Fibroblast of villous mesenchyme (primary cell): Measurements from ENCODE around the gene GNA12. TPM values are rescaled to one million over a fixed set of nuclear protein-coding genes. Genes with fewer than 3 reads are reported as not detected.
A peak's percentile ranks its signal among the peaks of the same experiment; 100 is the strongest.

Experiments used
- DNase-seq: peaks from one replicate; pipeline ENCODE4 v3.0.0-alpha.2; 2010; ENCODE audit warnings: low read depth
- H3K4me3 ChIP-seq: 2 replicates; pipeline ENCODE4 v1.5.1; 2011; ENCODE audit warnings: low read depth, mild to moderate bottlenecking, low read length
- total RNA-seq: library from RNA; depleted of rRNA; stranded (reverse); fragments of >200 nt; gene quantifications from 2 replicates; pipeline ENCODE4 v1.2.3, GENCODE V29; 2012
- TF ChIP-seq, protein P1 (sequence below): IDR thresholded peaks from 2 replicates; pipeline ENCODE4 v1.5.1; 2012; ENCODE audit warnings: low read depth, mild to moderate bottlenecking, low read length; ENCODE audit not compliant: insufficient read depth

Gene GNA12
- total RNA-seq, 1 donor = 46.2 TPM

DNA sequence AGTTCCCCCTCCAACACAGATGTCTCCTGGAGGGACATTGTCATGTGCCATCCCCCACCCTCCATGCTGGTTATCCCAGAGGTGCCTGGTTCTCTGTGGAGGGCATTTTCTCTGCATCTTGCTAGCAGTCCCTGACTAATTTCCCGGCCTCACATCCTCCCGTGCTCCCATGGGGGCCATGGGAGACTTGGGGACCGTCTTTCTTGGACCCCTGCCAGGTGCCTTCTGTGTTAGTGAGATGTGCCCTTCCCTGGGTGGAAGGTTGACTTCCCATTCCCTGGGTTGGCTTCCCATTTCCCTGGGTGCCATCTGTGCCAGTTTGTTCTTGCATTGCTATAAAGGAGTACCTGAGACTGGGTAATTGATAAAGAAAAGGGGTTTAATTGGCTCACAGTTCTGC, 22.5 kb upstream of the GNA12 start:
- TF ChIP-seq, protein P1, sequence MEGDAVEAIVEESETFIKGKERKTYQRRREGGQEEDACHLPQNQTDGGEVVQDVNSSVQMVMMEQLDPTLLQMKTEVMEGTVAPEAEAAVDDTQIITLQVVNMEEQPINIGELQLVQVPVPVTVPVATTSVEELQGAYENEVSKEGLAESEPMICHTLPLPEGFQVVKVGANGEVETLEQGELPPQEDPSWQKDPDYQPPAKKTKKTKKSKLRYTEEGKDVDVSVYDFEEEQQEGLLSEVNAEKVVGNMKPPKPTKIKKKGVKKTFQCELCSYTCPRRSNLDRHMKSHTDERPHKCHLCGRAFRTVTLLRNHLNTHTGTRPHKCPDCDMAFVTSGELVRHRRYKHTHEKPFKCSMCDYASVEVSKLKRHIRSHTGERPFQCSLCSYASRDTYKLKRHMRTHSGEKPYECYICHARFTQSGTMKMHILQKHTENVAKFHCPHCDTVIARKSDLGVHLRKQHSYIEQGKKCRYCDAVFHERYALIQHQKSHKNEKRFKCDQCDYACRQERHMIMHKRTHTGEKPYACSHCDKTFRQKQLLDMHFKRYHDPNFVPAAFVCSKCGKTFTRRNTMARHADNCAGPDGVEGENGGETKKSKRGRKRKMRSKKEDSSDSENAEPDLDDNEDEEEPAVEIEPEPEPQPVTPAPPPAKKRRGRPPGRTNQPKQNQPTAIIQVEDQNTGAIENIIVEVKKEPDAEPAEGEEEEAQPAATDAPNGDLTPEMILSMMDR = no peak
- DNase-seq = no peak
- no peak overlapping the region for H3K4me3 ChIP-seq

DNA sequence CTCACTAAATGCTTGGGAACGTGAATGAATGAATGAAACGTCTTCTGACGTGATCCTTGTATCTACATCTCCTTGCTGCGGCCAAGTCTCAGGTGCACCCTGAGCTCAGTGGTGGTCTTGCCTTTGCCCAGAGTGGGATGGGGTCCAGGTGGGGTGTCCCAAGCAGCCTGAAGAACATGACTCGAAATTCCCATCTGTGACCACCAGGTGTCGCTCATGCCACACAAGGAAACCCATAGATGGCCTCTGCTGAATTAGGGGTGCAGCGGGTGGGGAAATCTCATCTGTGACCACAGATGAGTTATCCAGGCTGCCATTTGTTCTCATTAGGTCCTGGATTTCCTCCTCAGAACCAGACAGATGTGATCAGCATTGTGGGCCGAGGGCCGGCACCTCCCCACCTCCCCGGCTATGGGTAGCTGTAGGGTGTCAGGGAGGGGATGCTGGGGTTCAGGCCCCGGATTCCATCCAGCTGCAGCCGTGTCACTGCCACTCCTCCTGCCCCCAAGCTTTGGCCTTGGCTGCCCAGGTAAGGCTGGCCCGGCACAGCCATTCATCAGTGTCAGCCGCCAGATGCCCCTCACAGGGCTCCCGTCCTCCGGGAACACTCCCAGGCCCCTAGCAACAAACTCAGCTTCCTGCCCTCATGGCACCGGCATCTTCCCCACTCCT, 21.0 kb upstream of the GNA12 start:
- DNase-seq = peak; percentile 74
- H3K4me3 ChIP-seq = no peak overlapping the region
- TF ChIP-seq, protein P1 = peak; percentile 97

DNA sequence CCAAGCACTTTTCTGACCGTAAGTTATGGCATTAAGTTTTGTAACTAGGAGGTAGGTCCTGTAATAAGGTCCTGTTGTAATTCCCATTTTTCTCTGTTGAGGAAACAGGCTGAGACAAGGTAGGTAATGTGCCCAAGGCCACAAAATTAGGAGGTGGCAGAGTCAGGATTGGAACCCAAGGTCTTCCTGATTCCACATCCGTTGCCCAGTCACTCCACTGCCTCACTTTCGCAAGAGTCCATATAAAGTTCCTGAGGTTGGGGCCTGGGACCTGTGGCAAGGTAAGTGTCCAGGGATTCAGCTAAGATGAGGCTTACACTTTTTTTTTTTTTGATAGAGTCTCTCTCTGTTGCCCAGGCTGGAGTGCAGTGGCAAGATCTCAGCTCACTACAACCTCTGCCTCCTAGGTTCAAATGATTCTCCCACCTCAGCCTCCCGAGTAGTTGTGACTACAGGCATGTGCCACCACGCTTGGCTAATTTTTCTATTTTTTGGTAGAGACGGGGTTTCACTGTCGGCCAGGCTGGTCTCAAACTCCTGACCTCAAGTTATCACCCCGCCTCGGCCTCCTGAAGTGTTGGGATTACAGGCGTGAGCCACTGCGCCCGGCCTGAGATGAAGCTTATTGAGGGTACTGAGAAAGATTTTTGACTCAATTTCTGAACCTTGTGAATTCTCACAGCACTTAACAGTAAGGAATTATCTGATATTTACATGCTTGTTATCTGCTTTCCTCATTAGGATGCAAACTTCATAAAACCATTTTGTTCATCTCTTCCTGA, 20.3 kb upstream of the GNA12 start:
- TF ChIP-seq, protein P1 = no peak
- H3K4me3 ChIP-seq = no peak overlapping the region

DNA sequence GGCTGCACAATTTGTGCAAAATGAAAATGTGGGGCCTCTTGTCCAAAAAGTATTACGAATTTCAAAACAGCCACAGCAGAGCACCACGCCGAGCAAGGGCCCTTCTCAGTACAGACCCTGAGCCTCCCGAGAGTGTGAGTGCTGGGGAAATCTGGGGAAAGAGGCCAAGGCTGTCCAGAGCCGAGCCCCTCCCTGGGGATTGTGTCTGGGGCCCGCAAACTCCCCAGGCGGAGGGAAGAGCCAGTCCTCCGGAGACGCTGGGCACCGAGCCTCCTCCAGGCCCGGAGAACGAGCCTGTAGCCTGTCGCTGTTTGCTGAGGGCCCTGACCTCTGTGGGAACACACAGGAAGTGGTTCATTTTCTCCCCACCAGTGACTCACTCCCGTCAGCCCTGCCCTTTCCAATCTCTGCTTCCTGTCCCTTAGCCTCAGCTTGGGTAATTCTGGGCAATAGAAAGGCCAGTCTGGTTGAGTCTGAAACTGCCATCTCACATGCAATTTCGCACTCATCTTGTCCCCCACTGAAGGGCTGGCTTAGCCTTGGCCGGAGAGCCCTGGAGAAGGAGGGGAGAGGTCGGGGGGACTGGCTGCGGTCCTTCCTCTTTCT, 19.5 kb upstream of the GNA12 start:
- TF ChIP-seq, protein P1 = no peak

More for the DNA sequence above, 20.3 kb upstream of the GNA12 start:
- DNase-seq = peak; percentile 50

DNA sequence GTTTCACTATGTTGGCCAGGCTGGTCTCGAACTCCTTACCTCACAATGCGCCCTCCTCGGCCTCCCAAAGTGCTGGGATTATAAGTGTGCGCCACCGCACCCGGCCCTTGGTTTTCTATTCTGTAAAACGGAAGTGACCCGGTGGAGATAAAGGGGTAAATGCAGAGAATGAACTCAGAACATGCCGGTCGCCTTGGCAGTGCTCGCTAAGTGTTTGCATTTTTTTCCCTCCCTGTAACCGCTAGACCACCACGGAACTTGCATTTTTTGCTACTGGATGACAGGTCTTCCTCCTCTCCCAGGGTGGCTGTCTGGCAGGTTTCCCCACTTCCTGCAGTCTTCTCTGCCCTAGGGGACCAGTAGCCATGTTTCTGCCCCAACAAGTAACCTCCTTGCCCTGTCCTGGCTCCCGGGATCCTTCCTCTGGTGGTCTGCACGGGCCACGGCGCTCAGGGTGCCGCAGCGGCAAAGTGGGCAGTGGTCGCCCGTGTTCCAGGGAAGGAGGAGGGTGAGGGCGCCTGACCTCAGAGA, 18.8 kb upstream of the GNA12 start:
- TF ChIP-seq, protein P1 = no peak
- H3K4me3 ChIP-seq = peak overlapping the region; percentile 9
- DNase-seq = peak; percentile 81

More for the DNA sequence above, 19.5 kb upstream of the GNA12 start:
- peak overlapping the region; percentile 9 for H3K4me3 ChIP-seq
- DNase-seq = peak; percentile 98

DNA sequence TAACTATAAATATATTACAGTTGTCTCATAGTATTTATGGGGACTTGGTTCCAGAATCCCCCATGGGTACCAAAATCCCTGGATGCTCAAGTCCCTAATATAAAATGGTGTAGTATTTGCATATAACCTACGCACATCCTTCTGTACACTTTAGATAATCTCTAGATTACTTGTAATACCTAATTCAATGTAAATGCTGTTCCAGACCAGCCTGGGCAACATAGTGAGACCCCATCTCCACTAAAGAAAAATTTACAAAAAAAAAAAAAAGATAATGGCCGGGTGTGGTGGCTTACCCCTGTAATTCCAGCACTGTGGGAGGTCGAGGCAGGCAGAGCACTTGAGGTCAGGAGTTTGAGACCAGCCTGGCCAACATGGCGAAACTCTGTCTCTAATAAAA, 17.4 kb upstream of the GNA12 start:
- no peak overlapping the region for H3K4me3 ChIP-seq
- no peak for DNase-seq
- TF ChIP-seq, protein P1 = no peak
